Pulmonary artery endothelial cell (primary cell): ENCODE data around the gene PACS1. TPM values are rescaled to one million over a fixed set of nuclear protein-coding genes. Genes with fewer than 3 reads are reported as not detected.
"Not testable (repeated sequence)": the region's sequence is repeated elsewhere in the genome, so short reads cannot be mapped to it uniquely, and the experiment has no call there.

Experiments used
- DNase-seq: peaks from one replicate; pipeline ENCODE4 v3.0.0-alpha.2; 2011; ENCODE audit warnings: low read depth, low spot score
- total RNA-seq: library from RNA; depleted of rRNA; stranded (reverse); fragments of >200 nt; gene quantifications from 2 replicates; pipeline ENCODE4 v1.2.3, GENCODE V29; 2014

Gene PACS1
- total RNA-seq, 1 donor from 2014 or later, result 17.5 TPM

DNA sequence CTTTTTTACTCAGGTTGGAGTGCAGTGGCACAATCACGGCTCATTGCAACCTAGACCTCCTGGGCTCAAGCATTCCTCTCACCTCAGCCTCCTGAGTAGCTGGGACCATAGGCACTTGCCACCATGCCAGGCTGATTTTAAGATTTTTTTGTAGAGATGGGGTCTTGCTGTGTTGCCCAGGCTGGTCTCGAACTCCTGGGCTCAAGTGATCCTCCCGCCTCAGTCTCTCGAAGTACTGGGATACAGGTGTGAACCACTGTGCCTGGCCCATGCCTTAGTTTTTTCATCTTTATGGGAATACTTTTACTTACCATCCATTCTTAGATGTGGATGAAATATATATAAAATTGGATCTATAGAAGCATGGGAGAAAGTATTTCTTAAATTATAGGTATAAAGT is 5.2 kb downstream of the PACS1 start:
- DNase-seq, result no peak

DNA sequence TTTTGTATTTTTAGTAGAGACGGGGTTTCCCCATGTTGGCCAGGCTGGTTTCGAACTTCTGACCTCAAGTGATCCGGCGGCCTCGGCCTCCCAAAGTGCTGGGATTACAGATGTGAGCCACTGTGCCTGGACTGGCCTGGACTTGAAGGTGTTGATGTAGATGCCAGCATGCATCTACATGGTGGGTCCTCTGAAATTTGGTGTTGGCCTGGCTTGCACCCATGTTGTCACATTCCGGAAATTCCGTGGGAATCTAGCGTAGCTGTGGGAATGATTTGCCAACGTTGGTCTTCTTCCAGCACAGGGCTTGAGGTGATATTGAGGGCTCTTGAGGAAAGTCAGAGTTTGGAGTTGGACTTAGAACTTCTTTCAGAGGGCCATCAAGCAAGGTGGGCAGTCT is 6.5 kb downstream of the PACS1 start:
- no peak for DNase-seq

DNA sequence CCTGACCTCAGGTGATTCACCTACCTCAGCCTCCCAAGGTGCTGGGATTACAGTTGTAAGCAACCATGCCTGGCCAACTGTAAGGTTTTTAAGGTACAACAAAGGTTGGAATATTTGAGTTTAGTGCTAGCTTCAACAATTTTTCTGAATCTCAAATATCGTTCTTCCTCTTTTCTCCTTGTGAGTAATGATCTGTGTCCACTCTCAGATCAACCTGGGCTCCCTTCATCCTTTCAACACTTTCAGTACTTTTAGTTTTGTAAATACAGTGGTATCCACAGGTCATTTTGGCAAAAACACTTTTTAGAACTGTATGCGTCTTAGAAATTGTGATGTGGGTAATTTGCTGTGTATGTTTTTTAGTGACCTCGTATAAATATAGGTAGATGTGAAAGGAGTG is 7.9 kb downstream of the PACS1 start:
- no peak for DNase-seq

DNA sequence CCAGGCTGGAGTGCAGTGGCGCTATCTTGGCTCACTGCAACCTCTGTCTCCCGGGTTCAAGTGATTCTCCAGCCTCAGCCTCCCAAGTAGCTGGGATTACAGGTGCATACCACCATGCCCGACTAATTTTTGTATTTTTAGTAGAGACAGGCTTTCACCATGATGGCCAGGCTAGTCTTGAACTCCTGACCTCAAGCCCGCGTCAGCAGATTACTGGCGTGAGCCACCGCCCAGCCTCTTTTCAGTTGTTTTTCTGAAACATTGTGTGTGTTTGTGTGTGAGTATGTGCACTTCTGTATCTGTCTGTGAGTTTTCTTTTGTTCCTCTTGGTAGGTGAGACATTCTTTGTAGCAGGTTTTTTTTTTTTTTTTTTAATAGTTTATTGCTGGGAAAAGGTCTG is 8.9 kb downstream of the PACS1 start:
- not testable (repeated sequence) for DNase-seq

DNA sequence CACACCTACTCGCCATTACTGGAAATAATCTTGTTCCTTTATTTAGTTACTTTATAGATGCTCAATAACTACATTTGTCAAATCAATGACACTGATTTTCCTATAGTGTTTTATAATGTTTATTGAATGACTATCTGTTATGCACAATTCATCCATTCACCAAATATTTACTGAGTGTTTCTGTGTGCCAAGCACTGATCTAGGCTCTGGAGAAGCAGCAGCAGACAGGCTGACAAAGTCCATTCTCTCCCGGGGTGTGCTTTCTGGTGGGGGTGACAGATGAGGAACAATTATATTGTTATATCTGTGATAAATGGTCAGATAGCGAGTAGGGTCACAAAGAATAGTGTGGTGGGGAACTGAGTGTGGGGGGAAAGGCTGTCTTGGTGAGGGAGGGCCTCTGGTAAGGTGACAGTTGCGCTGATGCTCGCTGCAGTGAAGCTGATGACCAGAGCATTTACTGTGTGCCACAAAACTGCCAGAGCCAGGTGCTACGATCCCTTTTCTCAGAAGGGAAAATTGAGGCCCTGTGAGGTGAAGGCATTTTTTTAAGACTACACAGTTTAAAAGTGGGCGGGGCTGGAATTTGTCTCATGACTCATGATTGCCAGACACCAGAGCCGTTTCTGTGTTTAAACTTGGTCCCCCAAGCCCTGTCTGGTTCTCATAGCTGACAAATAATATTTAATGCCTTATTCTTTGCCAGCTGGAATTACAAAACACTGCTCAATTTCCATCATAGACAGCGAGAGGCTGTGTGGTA is 10.2 kb downstream of the PACS1 start:
- DNase-seq, result no peak

DNA sequence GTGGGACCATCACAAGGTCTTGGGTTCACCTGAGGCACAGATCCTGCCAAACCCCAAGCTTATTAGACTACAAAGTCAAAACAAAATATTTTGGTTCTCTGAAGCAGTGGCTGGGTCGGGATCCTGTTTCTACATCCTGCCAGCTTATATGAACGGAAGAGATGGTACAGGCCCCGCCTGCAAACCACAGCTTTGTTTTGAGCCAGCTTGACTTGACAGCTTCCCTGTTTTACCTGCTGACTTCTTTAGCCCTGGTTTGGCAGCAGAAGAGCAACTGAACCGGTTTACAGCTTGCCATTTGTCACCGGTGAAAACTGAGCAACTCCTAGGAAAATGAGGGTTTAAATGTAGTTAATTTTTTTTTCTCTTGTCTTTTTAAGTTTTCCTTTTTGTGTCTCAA is 11.4 kb downstream of the PACS1 start:
- no peak for DNase-seq

DNA sequence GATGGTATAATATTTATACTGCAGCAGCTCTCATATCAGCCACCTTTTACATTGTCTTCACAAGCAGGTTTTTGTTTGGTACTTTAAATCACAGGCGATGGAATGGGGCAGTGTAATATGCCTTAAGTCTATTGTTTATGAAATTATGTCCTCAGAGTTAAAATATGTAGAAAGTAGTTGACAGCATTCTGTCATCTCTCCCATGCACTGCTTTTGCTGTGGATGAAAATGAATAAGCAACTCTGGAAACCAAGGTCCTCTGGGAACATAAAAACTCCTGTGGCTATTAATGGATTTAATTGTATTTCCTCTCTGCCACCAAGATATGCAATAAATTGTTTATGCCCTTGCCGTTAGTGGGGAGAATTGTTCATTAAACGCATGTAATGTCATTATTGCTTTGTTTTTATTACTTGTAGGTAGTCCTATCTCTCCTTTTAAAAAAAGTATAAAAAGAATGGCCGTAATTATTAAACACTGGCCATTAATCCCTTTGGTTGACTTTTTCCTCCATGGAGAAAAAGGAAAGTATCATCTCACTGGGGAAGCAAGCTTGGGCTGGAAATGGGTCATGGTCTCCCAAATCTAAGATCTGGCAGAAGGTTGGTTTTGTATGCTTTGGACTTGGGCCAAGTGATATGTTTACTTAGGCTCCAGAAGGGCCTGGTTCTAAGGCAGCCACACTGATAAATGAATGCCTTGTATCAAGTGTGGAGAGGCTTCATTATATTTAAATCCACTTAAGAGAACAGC is 13.1 kb downstream of the PACS1 start:
- peak; percentile 50 for DNase-seq

DNA sequence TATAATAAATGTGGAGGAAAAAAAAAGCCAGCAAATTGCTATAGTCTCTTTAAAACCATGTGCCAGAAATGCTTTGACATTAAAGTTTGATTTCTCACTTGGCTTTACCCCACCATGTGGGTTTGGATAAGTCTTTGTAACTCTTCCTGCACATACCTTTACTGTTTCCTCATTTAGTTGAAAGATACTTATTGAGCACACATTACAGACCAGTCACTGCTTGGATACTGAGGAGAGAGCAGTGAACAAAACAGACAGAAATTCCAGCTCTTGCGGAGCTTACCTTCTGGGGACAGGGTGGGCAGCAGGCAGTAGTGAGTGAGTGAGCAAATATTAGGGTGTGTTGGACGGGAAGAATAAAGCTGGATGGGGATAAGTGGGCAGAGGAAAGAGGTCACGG is 13.7 kb downstream of the PACS1 start:
- DNase-seq, result no peak

DNA sequence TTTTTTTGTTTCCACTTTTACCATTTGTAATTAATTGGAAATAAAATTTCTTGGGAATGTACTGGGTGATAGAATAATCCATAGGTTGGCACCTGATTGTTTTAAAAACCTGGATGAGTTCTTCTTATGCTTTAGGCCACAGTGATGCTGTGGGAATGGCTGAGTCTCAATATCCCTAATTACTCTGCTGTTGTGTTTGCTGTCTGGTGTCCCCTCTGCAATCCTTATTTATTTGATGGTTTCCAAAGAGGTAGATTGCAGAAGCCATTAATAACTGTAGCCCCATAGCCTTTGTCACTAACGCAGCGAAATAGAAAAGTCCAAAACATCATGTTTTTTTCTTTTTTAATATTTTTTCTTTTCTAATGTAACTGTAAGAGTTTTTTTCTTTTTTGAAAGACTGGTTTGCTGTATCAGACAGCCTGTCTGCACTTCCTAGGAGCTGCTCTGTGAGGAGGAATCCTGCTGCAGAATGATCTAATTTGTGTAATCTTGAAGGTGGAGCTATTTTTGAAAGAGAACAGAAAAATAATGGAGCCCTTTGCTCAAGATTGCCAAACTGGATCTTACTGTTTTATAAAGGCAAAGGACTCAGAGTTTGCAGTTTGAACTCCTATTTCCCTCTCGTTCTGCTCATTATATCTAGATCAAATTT is 14.9 kb downstream of the PACS1 start:
- no peak for DNase-seq

DNA sequence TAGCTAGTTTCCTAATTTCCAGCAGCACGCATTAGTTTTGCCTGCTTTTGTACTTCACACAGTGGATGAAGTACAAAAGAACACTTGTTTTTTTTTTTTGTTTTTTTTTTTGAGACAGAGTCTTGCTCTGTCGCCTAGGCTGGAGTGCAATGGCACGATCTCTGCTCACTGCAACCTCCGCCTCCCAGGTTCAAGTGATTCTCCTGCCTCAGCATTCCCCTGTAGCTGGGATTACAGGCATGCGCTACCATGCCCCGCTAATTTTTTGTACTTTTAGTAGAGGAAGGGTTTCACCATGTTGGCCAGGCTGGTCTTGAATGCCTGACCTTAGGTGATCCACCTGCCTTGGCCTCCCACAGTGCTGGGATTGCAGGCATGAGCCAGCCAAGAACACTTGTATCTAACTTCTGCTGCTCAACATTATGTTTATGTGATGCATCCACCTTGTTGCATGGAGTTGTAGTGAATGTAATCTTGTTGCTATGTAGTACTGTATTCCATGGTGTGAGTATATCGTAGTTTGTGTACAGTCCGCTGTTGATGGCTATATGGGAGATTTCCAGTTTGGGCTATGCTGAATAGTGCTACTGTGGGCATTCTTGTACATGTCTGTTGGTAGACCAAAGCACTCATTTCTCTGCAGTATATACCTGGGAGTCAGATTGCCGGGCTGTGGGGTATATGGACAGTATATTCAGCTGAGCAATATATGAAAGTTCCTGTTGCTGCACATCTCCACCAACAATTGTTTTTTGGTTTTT is 17.3 kb downstream of the PACS1 start:
- DNase-seq, result no peak

DNA sequence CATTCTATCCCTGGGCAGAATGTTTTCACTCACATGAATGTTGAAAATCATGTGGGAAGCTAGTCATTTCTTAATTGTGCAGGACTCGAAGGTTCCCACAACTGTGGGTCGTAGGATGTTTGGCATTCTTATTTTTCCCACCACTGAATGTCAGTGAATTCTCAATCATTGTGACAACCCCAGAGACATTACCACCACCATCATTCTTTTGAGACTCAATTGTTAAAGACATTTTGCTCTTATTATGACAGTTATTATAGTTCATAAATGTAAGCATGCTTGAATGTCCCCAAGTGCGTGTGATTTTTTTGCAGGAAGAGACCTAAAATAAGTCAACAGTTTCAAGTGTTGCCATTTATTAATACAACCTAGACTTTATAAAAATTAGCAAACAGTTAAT is 19.0 kb downstream of the PACS1 start:
- DNase-seq, result no peak

DNA sequence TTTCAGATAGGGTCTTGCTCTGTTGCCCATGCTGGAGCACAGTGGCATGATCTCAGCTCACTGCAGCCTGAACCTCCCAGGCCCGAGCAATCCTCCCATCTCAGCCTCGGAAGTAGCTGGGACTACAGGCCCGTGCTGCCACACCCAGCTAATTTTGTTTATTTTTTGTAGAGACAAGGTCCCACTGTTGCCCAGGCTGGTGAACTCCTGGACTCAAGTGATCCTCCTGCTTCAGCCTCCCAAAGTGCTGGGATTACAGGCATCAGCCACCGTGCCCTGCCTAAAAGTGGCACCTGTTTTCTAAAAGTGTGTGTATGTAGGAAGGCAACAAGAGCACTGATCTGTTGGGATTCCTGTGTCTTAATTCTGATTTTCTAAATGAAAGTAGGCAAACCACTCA is 20.2 kb downstream of the PACS1 start:
- DNase-seq, result no peak

DNA sequence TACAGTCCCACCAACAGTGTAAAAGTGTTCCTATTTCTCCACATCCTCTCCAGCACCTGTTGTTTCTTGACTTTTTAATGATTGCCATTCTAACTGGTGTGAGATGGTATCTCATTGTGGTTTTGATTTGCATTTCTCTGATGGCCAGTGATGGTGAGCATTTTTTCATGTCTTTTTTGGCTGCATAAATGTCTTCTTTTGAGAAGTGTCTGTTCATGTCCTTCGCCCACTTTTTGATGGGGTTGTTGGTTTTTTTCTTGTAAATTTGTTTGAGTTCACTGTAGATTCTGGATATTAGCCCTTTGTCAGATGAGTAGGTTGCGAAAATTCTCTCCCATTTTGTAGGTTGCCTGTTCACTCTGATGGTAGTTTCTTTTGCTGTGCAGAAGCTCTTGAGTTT is 22.1 kb downstream of the PACS1 start:
- DNase-seq, result not testable (repeated sequence)

DNA sequence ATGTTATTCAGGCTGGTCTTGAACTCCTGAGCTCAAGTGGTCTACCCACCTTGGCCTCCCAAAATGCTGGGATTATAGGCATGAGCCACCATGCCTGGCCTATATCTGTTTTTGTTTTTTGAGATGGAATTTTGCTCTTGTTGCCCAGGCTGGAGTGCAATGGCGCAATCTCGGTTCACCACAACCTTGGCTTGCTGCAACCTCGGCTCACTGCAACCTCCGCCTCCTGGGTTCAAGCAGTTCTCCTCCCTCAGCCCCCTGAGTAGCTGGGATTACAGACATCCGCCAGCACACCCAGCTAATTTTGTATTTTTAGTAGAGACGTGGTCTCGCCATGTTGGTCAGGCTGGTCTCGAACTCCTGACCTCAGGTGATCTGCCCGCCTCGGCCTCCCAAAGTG is 29.7 kb downstream of the PACS1 start:
- DNase-seq, result not testable (repeated sequence)

DNA sequence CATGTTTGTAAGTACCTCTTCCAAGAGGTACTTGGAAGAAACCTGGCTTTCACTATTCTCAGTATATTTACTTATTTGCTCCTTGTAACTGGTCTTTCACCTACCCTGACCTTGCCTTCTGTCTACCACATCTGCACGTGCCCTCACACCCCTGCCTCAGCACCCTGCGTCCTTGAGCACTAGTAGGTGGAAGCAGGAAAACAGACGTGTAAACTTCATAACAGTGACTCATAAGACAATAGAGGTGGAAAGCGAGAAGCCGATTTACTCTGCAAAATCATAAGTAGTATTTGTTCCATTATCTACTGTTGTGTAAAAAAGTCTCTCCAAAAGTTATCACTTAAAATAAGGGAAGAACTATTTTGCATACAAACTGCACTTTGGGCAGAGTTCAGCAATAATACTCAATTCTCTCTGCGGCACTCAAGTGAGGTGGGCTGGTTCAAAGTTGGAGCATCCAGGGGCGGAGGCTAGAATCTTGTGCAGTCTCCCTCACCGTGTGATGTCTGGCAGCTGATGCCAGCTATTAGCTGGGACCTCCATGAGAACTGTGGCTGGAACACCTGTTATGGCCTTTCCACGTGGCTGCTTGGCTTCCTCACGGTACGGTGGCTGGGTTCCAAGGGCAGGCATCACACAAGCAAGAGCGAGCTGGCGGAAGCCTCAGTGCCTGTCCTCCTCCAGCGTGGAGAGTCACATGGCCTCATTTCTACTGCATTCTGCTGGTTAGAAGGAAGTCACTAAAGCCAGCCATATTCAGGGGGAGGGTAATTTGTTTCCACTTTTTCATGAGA is 30.4 kb downstream of the PACS1 start:
- DNase-seq, result no peak

DNA sequence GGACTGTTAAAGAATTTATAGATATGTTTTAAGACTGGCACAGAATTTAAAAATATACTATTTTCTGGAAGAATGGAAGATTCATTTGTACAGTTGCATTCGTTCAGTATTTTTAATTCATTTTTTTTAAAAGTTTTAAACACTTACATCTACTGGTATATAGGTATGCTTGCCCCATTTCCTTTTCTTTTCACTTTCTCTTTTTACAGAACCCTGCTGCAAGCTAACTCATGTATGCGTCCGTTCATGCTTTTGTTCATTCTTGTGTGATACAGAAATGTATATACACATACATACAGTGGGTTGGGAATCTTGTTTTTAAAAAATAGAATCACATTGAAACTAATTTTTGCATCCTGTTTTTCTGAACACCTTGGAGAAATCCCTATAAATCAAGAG is 31.0 kb downstream of the PACS1 start:
- no peak for DNase-seq

DNA sequence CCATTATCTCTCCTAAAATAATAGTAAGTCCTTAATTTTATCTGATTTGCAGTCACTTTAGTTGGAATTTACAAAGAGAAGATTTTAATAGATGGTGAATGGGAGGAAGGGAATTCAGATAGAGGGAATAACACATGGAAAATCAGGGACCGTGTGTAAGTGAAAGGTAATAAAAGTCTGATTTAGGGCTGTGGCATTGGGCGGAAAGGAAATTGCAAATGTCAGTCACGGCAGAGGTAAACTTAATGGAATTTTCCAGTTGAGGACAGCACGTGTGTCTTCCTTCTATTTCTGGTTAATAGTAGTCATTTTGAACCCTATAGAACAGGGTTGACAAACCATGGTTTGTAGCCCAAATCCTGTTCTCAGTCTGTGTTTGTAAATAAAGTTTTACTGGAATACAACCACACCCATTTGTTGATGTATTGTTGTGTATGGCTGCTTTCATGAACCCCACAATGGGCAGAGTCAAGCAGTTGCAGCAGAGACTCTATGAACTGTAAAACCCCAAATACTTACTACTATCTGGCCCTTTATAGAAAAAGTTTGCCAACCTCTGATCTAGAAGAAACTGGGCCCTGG is 34.1 kb downstream of the PACS1 start:
- no peak for DNase-seq

DNA sequence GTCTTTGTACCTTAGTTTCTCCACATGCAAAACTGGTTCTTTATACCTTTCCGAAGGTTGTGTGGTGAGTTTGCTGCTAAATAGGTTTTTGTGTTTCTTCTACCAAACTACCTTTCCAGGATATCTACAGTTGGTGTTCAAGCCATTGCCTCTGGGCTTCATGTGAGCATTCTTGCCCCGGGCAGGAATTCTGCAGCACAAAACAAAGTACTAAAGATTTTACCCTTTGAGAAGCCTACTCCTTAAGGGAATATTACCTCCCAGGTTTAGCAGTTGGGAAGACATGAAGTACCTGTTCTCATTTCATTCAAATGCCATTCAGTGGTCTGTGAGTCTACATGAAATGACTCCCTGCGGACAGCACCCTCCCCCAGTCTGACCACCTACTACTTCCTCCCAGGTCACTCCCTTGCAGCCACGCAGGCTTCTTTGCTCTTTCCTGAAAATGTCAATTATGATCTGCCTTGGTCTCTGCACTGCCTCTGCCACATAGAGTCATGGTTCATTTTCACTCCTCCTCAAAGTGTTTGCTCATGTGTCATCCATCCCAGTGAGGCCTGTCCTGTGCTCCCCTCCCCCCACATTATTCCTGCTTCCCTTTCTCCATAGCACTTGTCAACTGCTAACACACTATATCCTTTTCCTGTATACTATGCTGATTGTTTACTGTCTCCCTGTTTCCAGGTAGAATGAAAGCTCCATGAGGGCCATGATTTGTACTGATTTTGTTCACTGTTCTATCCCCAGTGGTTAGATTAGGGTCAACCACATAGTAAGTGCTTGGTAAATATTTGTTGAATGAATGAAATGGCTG is 36.9 kb downstream of the PACS1 start:
- no peak for DNase-seq

DNA sequence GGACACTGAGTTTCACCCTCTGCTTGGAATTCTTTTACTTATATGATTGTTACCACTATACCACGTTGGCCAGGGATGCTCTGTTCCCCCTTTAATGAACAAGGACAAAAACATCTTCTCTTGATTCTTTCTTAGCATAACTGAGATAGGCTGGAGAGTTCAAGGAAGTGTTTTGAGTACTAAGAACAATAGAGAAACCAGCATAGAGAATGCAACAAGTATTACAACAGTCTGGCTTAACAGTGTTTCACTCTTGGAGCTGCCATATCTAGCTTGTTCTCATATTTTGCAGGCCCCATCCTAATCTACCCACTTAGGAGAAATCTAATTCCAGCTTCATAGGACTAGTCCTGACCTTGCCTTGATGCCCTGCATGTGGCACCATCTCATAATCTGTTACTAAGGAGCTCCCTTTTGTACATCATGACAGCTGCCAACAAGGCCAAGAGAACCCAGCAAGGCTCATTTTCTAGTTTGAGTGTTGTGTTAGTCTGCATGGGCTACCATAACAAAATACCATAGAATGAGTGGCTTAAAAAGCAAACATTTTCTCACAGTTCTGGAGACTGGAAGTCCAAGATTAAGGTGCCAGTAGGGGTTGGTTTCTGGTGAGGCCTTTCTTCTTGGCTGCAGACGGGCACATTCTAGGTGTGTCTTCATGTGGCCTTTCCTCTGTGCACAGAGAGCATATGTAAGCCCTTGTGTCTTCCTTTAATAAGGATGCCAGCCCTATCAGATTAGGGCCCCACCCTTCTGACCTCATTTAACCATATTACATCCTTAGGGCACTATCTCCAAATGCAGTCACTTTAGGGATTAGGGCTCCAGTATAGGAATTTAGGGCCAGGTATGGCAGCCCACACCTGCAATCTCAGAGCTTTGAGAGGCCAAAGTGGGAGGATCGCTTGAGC is 37.8 kb downstream of the PACS1 start:
- no peak for DNase-seq
